B cell (primary cell): ENCODE results near the gene LBR.

Source experiments
- CTCF ChIP-seq: fragments of 200-600 bp; IDR thresholded peaks from one replicate; pipeline ENCODE4 v1.8.0; 2022; ENCODE audit warnings: antibody characterized with exemption, mild to moderate bottlenecking
- EZH2 ChIP-seq: IDR thresholded peaks from 2 replicates; pipeline ENCODE4 v1.6.1; 2012; ENCODE audit warnings: borderline replicate concordance, low read depth, mild to moderate bottlenecking, moderate library complexity, low read length; ENCODE audit not compliant: insufficient read depth, poor library complexity, severe bottlenecking

DNA sequence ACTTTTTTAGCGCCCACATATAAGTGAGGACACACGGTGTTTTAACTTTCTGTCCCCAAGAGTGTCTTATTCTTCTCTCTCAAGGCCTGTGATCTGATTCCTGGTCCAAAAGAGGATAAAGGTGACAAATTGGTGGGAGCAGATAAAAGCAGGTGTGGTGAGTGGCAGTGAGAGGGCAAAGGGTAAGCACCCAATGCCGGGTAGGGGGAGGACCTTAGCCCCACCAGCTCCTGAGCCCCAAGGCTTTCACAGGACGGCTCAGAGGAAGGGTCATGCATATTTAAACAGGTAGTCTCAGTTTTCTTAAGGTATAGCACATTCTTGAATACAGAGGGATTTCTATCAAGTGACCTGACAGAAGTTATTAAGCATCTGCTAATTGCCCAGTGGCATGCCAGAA lies 19.6 kb downstream of the LBR start:
- TF ChIP-seq CTCF (no peak), EZH2 (no peak)
